GM18499 (cell line): ENCODE measurements around the gene PPP1R9B.

Experiments
- ATAC-seq: cut with Tn5 transposase; IDR thresholded peaks from one replicate; pipeline ENCODE4 v1.9.1; 2021; ENCODE audit warnings: moderate number of reproducible peaks; ENCODE audit not compliant: insufficient read depth, unreplicated experiment

The PPP1R9B gene

GRCh38 chr17:50144845-50145531, 5.5 kb downstream of the PPP1R9B start:
- ATAC-seq, result no peak

GRCh38 chr17:50144355-50144754, 6.1 kb downstream of the PPP1R9B start:
- ATAC-seq, result no peak

GRCh38 chr17:50143461-50144176, 6.9 kb downstream of the PPP1R9B start:
- ATAC-seq, result no peak

GRCh38 chr17:50141745-50142110, 8.7 kb downstream of the PPP1R9B start:
- no peak for ATAC-seq

GRCh38 chr17:50141026-50141744, 9.3 kb downstream of the PPP1R9B start:
- ATAC-seq, result no peak

GRCh38 chr17:50139950-50140885, 10.3 kb downstream of the PPP1R9B start:
- ATAC-seq, result no peak

GRCh38 chr17:50139185-50139783, 11.2 kb downstream of the PPP1R9B start:
- ATAC-seq, result no peak

GRCh38 chr17:50137042-50137441, 13.4 kb downstream of the PPP1R9B start:
- no peak for ATAC-seq

- no peak for ATAC-seq
Observed at GRCh38 chr17:50136096-50136687, 14.3 kb downstream of the PPP1R9B start.

GRCh38 chr17:50135316-50136095, 15.0 kb downstream of the PPP1R9B start:
- ATAC-seq, result no peak

- no peak for ATAC-seq
Observed at GRCh38 chr17:50134206-50135110, 16.0 kb downstream of the PPP1R9B start.

- ATAC-seq, result no peak
Observed at GRCh38 chr17:50133769-50134099, 16.7 kb downstream of the PPP1R9B start.

GRCh38 chr17:50133028-50133768, 17.3 kb downstream of the PPP1R9B start:
- ATAC-seq, result no peak

- ATAC-seq, result no peak
Observed at GRCh38 chr17:50132104-50132794, 18.2 kb downstream of the PPP1R9B start.

GRCh38 chr17:50130559-50131305, 19.7 kb downstream of the PPP1R9B start:
- ATAC-seq, result no peak
